Muscle of leg (tissue), 11 donors: ENCODE data around the gene CD226. TPM values are rescaled to one million over a fixed set of nuclear protein-coding genes. Genes with fewer than 3 reads are reported as not detected.
"Not testable (repeated sequence)": the region's sequence is repeated elsewhere in the genome, so short reads cannot be mapped to it uniquely, and the experiment has no call there.

Experiments
- DNase-seq: peaks from one replicate; pipeline ENCODE4 v3.0.0; 2013
- H3K27ac ChIP-seq: one replicate; pipeline ENCODE4 v1.5.1; 2013; ENCODE audit warnings: mild to moderate bottlenecking, low read length, control low read depth
- H3K27me3 ChIP-seq: one replicate; pipeline ENCODE4 v1.6.1; 2013; ENCODE audit warnings: low read length; ENCODE audit not compliant: control insufficient read depth, insufficient read depth
- H3K36me3 ChIP-seq: one replicate; pipeline ENCODE4 v1.6.1; 2013; ENCODE audit warnings: low read length; ENCODE audit not compliant: control insufficient read depth, insufficient read depth
- H3K4me1 ChIP-seq: one replicate; pipeline ENCODE4 v1.6.1; 2013; ENCODE audit warnings: low read length; ENCODE audit not compliant: control insufficient read depth, insufficient read depth
- H3K4me3 ChIP-seq: one replicate; pipeline ENCODE4 v1.5.1; 2013; ENCODE audit warnings: low read length, control low read depth
- H3K9me3 ChIP-seq: replicated peaks from 2 replicates; pipeline ENCODE4 v1.6.1; 2013; ENCODE audit warnings: low read depth, low read length; ENCODE audit not compliant: control insufficient read depth
- WGBS: methylation state at CpG from one replicate; pipeline ENCODE4 v1.1.5; 2013; ENCODE audit warnings: missing lambda C conversion rate; ENCODE audit not compliant: insufficient coverage; 5-methylcytosine and 5-hydroxymethylcytosine counted together
- polyA plus RNA-seq, 8 donors: library from polyadenylated mRNA; unstranded; fragments of 120-200 nt; gene quantifications; one replicate each; pipeline versions ENCODE4 v1.2.1 to v1.2.3, GENCODE V29; 2013; ENCODE audit warnings: inconsistent platforms in 1 of 8, low replicate concordance in 1 of 8; ENCODE audit not compliant: insufficient read length in 8 of 8, insufficient read depth in 1 of 8
- total RNA-seq: library from RNA; stranded (reverse); fragments of 120-200 nt; gene quantifications from one replicate; pipeline ENCODE4 v1.2.4, GENCODE V29; 2013

Gene CD226
- total and polyA plus RNA-seq, 9 donors, result 0.20 to 1.0 (median 0.53) TPM

- DNase-seq, result peak; percentile 24
- WGBS, result no CpG with 5 or more reads among the region's 3 CpGs
- no peak overlapping the region for H3K4me3 ChIP-seq
- no peak overlapping the region for H3K27ac ChIP-seq
- no peaks in the 10 kb centered on the region for H3K36me3 ChIP-seq
- no peaks in the 10 kb centered on the region for H3K27me3 ChIP-seq
- no peaks in the 10 kb centered on the region for H3K4me1 ChIP-seq
- H3K9me3 ChIP-seq, result peaks cover 13% of the 10 kb centered on the region
Measured at GRCh38 chr18:69980982-69981804, 33.5 kb upstream of the CD226 start.

- Histone ChIP-seq H3K4me1 (no peaks in the 10 kb centered on the region), H3K4me3 (no peak overlapping the region), H3K27me3 (no peaks in the 10 kb centered on the region), H3K9me3 (peaks cover 17% of the 10 kb centered on the region), H3K36me3 (no peaks in the 10 kb centered on the region), H3K27ac (no peak overlapping the region)
- DNase-seq, result no peak
- no CpG with 5 or more reads among the region's 4 CpGs for WGBS
Measured at GRCh38 chr18:69980509-69980908, 32.8 kb upstream of the CD226 start.

GRCh38 chr18:69978732-69979715, 31.4 kb upstream of the CD226 start:
- H3K27me3 ChIP-seq, result no peaks in the 10 kb centered on the region
- DNase-seq, result no peak
- peaks cover 17% of the 10 kb centered on the region for H3K9me3 ChIP-seq
- WGBS, result 100% methylated on average over 1 of the region's 13 CpGs
- no peak overlapping the region for H3K27ac ChIP-seq
- H3K36me3 ChIP-seq, result no peaks in the 10 kb centered on the region
- no peak overlapping the region for H3K4me3 ChIP-seq
- no peaks in the 10 kb centered on the region for H3K4me1 ChIP-seq

GRCh38 chr18:69975294-69975693, 27.6 kb upstream of the CD226 start:
- not testable (repeated sequence) for H3K4me3 ChIP-seq, H3K27ac ChIP-seq, H3K36me3 ChIP-seq, H3K4me1 ChIP-seq, DNase-seq, H3K27me3 ChIP-seq
- peaks cover 23% of the 10 kb centered on the region for H3K9me3 ChIP-seq
- WGBS, result 100% methylated on average over 3 of the region's 4 CpGs

- no peaks in the 10 kb centered on the region for H3K27me3 ChIP-seq
- no peak overlapping the region for H3K4me3 ChIP-seq
- H3K4me1 ChIP-seq, result no peaks in the 10 kb centered on the region
- no peaks in the 10 kb centered on the region for H3K36me3 ChIP-seq
- WGBS, result no CpG with 5 or more reads among the region's 1 CpG
- H3K9me3 ChIP-seq, result peaks cover 23% of the 10 kb centered on the region
- no peak for DNase-seq
- no peak overlapping the region for H3K27ac ChIP-seq
Measured at GRCh38 chr18:69974365-69974764, 26.7 kb upstream of the CD226 start.

- peaks cover 5% of the 10 kb centered on the region for H3K9me3 ChIP-seq
- WGBS, result no CpG with 5 or more reads among the region's 2 CpGs
- H3K4me1 ChIP-seq, result no peaks in the 10 kb centered on the region
- no peaks in the 10 kb centered on the region for H3K36me3 ChIP-seq
- H3K27me3 ChIP-seq, result no peaks in the 10 kb centered on the region
- no peak for DNase-seq
- H3K4me3 ChIP-seq, result no peak overlapping the region
- H3K27ac ChIP-seq, result no peak overlapping the region
Measured at GRCh38 chr18:69969491-69969890, 21.8 kb upstream of the CD226 start.

GRCh38 chr18:69968039-69968438, 20.4 kb upstream of the CD226 start:
- no peak for DNase-seq
- H3K36me3 ChIP-seq, result no peaks in the 10 kb centered on the region
- H3K4me3 ChIP-seq, result no peak overlapping the region
- H3K9me3 ChIP-seq, result peaks cover 2% of the 10 kb centered on the region
- WGBS, result 56% methylated on average over 7 of the region's 8 CpGs
- no peaks in the 10 kb centered on the region for H3K27me3 ChIP-seq
- no peak overlapping the region for H3K27ac ChIP-seq
- no peaks in the 10 kb centered on the region for H3K4me1 ChIP-seq

- DNase-seq, result no peak
- Histone ChIP-seq H3K9me3 (no peaks in the 10 kb centered on the region), H3K4me3 (no peak overlapping the region), H3K27ac (no peak overlapping the region), H3K27me3 (no peaks in the 10 kb centered on the region), H3K36me3 (no peaks in the 10 kb centered on the region), H3K4me1 (no peaks in the 10 kb centered on the region)
- 80% methylated on average over 1 of the region's 4 CpGs for WGBS
Measured at GRCh38 chr18:69963196-69963595, 15.5 kb upstream of the CD226 start.

GRCh38 chr18:69961718-69962117, 14.0 kb upstream of the CD226 start:
- no peak for DNase-seq
- 97% methylated on average over 3 of the region's 3 CpGs for WGBS

GRCh38 chr18:69958422-69958821, 10.7 kb upstream of the CD226 start:
- Histone ChIP-seq H3K4me3 (no peak overlapping the region), H3K4me1 (no peaks in the 10 kb centered on the region), H3K27me3 (no peaks in the 10 kb centered on the region), H3K36me3 (no peaks in the 10 kb centered on the region), H3K27ac (no peak overlapping the region), H3K9me3 (no peaks in the 10 kb centered on the region)
- no peak for DNase-seq
- 100% methylated on average over 3 of the region's 5 CpGs for WGBS

More at GRCh38 chr18:69961718-69962117, 14.0 kb upstream of the CD226 start:
- no peaks in the 10 kb centered on the region for H3K9me3 ChIP-seq
- no peaks in the 10 kb centered on the region for H3K36me3 ChIP-seq
- H3K4me1 ChIP-seq, result no peaks in the 10 kb centered on the region
- no peak overlapping the region for H3K27ac ChIP-seq
- H3K27me3 ChIP-seq, result no peaks in the 10 kb centered on the region
- no peak overlapping the region for H3K4me3 ChIP-seq
